Ishikawa (cell line): ENCODE measurements around the gene RPRM.

Experiments
- CEBPB ChIP-seq: IDR thresholded peaks from 2 replicates; pipeline ENCODE4 v1.6.1; 2012
- CREB1 ChIP-seq: IDR thresholded peaks from 2 replicates; pipeline ENCODE4 v1.6.1; 2012; ENCODE audit warnings: low read depth
- EGR1 ChIP-seq: IDR thresholded peaks from 2 replicates; pipeline ENCODE4 v1.6.1; 2012
- EP300 ChIP-seq: IDR thresholded peaks from 2 replicates; pipeline ENCODE4 v1.6.1; 2012; ENCODE audit warnings: borderline replicate concordance
- FOXM1 ChIP-seq: IDR thresholded peaks from 2 replicates; pipeline ENCODE4 v1.6.1; 2012; ENCODE audit warnings: low read depth, borderline replicate concordance
- NFIC ChIP-seq: IDR thresholded peaks from 2 replicates; pipeline ENCODE4 v1.6.1; 2012
- RAD21 ChIP-seq: IDR thresholded peaks from 2 replicates; pipeline ENCODE4 v1.6.1; 2012; ENCODE audit warnings: low read depth
- TAF1 ChIP-seq: IDR thresholded peaks from 2 replicates; pipeline ENCODE4 v1.6.1; 2012; ENCODE audit warnings: low read depth, mild to moderate bottlenecking
- TCF12 ChIP-seq: IDR thresholded peaks from 2 replicates; pipeline ENCODE4 v1.6.1; 2012; ENCODE audit warnings: low read depth
- TEAD4 ChIP-seq: IDR thresholded peaks from 2 replicates; pipeline ENCODE4 v1.6.1; 2012
- YY1 ChIP-seq: IDR thresholded peaks from 2 replicates; pipeline ENCODE4 v1.6.1; 2012; ENCODE audit warnings: low read depth
- ZBTB7A ChIP-seq: IDR thresholded peaks from 2 replicates; pipeline ENCODE4 v1.6.1; 2012; ENCODE audit warnings: low read depth
- TF ChIP-seq, protein P1 (sequence below): IDR thresholded peaks from 2 replicates; pipeline ENCODE4 v1.6.1; 2012
- TF ChIP-seq, protein P2 (sequence below): IDR thresholded peaks from 2 replicates; pipeline ENCODE4 v1.6.1; 2012
- TF ChIP-seq, protein P3 (sequence below): IDR thresholded peaks from 2 replicates; pipeline ENCODE4 v1.6.1; 2012; ENCODE audit warnings: low read depth, mild to moderate bottlenecking

The RPRM gene

DNA sequence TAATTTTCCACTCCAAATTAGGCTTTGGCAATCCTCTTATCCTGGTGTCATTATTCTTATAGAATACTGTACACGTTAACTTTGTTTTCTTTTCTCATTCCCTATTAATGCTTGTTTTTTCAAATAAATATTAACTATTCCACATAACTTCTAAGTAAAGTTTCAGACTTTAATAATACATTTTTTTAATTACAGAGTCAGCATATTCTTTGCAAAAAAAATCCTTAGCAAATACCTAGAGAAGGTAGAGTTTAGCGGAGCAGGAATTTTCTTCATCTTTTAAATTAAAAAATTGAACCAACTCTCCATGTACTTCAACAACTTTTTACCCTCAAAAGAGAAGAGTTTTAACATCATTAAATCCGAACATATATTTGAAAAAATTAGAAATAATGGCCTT, 45.2 kb downstream of the RPRM start:
- TF ChIP-seq, protein P1, sequence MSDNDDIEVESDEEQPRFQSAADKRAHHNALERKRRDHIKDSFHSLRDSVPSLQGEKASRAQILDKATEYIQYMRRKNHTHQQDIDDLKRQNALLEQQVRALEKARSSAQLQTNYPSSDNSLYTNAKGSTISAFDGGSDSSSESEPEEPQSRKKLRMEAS, result no peak
- no peak for TF ChIP-seq YY1
- no peak for TF ChIP-seq NFIC
- TF ChIP-seq ZBTB7A, result no peak
- TF ChIP-seq, protein P2, sequence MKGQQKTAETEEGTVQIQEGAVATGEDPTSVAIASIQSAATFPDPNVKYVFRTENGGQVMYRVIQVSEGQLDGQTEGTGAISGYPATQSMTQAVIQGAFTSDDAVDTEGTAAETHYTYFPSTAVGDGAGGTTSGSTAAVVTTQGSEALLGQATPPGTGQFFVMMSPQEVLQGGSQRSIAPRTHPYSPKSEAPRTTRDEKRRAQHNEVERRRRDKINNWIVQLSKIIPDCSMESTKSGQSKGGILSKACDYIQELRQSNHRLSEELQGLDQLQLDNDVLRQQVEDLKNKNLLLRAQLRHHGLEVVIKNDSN, result no peak
- no peak for TF ChIP-seq EGR1
- TF ChIP-seq FOXM1, result no peak
- TF ChIP-seq, protein P3, sequence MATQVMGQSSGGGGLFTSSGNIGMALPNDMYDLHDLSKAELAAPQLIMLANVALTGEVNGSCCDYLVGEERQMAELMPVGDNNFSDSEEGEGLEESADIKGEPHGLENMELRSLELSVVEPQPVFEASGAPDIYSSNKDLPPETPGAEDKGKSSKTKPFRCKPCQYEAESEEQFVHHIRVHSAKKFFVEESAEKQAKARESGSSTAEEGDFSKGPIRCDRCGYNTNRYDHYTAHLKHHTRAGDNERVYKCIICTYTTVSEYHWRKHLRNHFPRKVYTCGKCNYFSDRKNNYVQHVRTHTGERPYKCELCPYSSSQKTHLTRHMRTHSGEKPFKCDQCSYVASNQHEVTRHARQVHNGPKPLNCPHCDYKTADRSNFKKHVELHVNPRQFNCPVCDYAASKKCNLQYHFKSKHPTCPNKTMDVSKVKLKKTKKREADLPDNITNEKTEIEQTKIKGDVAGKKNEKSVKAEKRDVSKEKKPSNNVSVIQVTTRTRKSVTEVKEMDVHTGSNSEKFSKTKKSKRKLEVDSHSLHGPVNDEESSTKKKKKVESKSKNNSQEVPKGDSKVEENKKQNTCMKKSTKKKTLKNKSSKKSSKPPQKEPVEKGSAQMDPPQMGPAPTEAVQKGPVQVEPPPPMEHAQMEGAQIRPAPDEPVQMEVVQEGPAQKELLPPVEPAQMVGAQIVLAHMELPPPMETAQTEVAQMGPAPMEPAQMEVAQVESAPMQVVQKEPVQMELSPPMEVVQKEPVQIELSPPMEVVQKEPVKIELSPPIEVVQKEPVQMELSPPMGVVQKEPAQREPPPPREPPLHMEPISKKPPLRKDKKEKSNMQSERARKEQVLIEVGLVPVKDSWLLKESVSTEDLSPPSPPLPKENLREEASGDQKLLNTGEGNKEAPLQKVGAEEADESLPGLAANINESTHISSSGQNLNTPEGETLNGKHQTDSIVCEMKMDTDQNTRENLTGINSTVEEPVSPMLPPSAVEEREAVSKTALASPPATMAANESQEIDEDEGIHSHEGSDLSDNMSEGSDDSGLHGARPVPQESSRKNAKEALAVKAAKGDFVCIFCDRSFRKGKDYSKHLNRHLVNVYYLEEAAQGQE, result no peak
- TF ChIP-seq TCF12, result no peak
- no peak for TF ChIP-seq RAD21
- TF ChIP-seq TEAD4, result no peak
- no peak for TF ChIP-seq TAF1
- TF ChIP-seq CEBPB, result no peak
- no peak for TF ChIP-seq CREB1
- TF ChIP-seq EP300, result no peak

DNA sequence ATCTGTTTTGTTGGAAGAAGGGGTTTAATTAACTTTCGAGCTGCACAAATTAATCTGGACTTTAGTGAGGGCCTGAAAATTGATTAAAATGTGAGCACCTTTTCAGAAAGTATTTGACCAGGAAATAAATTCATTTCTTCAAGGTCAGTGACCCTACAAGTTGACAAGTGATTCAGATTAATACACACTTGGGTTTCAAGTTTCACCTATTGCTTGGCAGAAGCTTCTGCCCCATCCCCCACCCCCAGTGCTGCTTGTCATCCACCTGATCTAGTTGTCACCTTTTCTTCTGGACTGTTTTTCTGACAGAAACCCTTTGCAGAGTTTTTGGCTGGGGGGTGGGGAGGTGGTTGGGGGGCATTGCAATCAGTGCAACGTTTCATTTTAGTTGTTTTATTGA, 46.2 kb downstream of the RPRM start:
- TF ChIP-seq FOXM1 (no peak), TAF1 (no peak), CEBPB (no peak), TEAD4 (no peak), CREB1 (no peak), NFIC (no peak), EP300 (no peak), TCF12 (no peak), YY1 (no peak), EGR1 (no peak), ZBTB7A (no peak), RAD21 (no peak)
- TF ChIP-seq, protein P1, result no peak
- TF ChIP-seq, protein P3, result no peak
- TF ChIP-seq, protein P2, result no peak

DNA sequence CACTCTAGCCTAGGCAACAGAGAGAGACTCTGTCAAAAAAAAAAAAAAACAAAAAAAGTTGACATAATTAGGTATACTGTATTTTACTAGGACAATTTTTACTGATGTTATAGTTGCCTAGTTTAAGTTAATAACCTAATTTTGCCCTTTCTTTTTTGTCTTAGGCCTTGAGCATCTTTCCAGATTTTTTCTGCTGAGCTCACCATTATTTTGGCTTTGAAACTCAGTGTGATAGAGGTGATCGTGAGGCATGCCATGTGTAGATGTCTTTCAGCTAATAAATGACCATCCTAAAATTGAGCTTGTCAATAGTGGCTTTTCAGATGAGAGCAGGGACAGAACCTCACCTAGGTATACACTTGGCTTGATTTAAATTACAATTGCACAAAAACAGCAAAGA, 47.4 kb downstream of the RPRM start:
- TF ChIP-seq CREB1 (no peak), YY1 (no peak), TAF1 (no peak), ZBTB7A (no peak), NFIC (no peak), FOXM1 (no peak), RAD21 (no peak), CEBPB (no peak), EGR1 (no peak), TEAD4 (no peak), TCF12 (no peak)
- TF ChIP-seq, protein P1, result no peak
- TF ChIP-seq, protein P2, result no peak
- TF ChIP-seq, protein P3, result no peak
